Measurements from ENCODE around the gene VPS37C. TPM values are rescaled to one million over a fixed set of nuclear protein-coding genes. Genes with fewer than 3 reads are reported as not detected.

The VPS37C gene
- total and polyA plus RNA-seq, 2 donors from 2014 or later: 13.9 to 31.8 TPM

DNA sequence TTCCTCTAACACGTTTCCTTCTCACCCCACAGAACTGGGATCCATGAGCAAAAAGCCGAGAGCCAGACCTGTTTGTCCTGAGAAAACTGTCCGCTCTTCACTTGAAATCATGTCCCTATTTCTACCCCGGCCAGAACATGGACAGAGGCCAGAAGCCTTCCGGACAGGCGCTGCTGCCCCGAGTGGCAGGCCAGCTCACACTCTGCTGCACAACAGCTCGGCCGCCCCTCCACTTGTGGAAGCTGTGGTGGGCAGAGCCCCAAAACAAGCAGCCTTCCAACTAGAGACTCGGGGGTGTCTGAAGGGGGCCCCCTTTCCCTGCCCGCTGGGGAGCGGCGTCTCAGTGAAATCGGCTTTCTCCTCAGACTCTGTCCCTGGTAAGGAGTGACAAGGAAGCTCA, 35.0 kb downstream of the VPS37C start:
- DNase-seq (peak in 2 of 5 donors; percentile 43 to 57), FAIRE-seq (no peak)
- H3K9me3 ChIP-seq (ENCODE audit: control insufficient read depth in 2 of 3, insufficient read depth in 1 of 3, low read length in 3 of 3): no peaks in the 10 kb centered on the region
- H3K27ac ChIP-seq (ENCODE audit: low read depth in 2 of 2, low read length in 2 of 2): no peak overlapping the region
- no peak overlapping the region for H3K9ac ChIP-seq (ENCODE audit: low read length in 3 of 3)
- H3K27me3 ChIP-seq (ENCODE audit: control insufficient read depth, insufficient read depth, low read length): no peaks in the 10 kb centered on the region
- H3K4me3 ChIP-seq (ENCODE audit: low read length in 3 of 3): no peak overlapping the region
- no peaks in the 10 kb centered on the region for H3K36me3 ChIP-seq (ENCODE audit: control insufficient read depth in 2 of 3, insufficient read depth in 3 of 3, low read length in 3 of 3)
- intact Hi-C loops (cut with DNase I): no loop called here
- H3K4me1 ChIP-seq (ENCODE audit: control insufficient read depth in 2 of 3, insufficient read depth in 2 of 3, low read depth in 1 of 3, low read length in 3 of 3): peaks cover 0 to 13% (median 0%) of the 10 kb centered on the region in 3 donors
- TF ChIP-seq, protein P1, sequence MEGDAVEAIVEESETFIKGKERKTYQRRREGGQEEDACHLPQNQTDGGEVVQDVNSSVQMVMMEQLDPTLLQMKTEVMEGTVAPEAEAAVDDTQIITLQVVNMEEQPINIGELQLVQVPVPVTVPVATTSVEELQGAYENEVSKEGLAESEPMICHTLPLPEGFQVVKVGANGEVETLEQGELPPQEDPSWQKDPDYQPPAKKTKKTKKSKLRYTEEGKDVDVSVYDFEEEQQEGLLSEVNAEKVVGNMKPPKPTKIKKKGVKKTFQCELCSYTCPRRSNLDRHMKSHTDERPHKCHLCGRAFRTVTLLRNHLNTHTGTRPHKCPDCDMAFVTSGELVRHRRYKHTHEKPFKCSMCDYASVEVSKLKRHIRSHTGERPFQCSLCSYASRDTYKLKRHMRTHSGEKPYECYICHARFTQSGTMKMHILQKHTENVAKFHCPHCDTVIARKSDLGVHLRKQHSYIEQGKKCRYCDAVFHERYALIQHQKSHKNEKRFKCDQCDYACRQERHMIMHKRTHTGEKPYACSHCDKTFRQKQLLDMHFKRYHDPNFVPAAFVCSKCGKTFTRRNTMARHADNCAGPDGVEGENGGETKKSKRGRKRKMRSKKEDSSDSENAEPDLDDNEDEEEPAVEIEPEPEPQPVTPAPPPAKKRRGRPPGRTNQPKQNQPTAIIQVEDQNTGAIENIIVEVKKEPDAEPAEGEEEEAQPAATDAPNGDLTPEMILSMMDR (IDR thresholded peaks at IDR 0.05; ENCODE audit: borderline replicate concordance, extremely low read depth, insufficient read depth): no peak

DNA sequence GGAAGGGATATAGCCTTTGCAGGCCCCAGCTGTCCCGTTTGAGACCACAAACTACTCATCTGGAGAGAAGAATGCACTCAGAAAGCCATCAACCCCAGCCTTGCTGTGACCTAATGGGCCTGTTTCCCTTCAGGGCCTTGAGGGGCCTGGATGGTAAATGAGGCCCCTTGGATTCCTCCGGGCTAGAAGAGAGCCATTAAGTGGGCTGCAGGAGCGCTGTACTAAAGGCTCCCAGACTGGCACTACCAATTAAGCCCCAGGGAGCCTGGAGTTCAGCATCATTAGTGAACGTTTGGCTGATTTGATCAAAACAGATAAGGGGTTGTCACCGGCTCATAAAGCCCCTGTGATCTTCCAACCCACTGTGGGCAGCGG, 35.9 kb downstream of the VPS37C start:
- TF ChIP-seq, protein P1 (IDR thresholded peaks at IDR 0.05; ENCODE audit: borderline replicate concordance, extremely low read depth, insufficient read depth): no peak
- peak; percentile 12 to 61 (median 55) for DNase-seq
- intact Hi-C loops (cut with DNase I): no loop called here
- Histone ChIP-seq H3K27me3 (ENCODE audit: control insufficient read depth, insufficient read depth, low read length) (no peaks in the 10 kb centered on the region), H3K27ac (ENCODE audit: low read depth in 2 of 2, low read length in 2 of 2) (no peak overlapping the region), H3K9ac (ENCODE audit: low read length in 3 of 3) (no peak overlapping the region), H3K4me3 (ENCODE audit: low read length in 3 of 3) (no peak overlapping the region), H3K4me1 (ENCODE audit: control insufficient read depth in 2 of 3, insufficient read depth in 2 of 3, low read depth in 1 of 3, low read length in 3 of 3) (peaks cover 0 to 11% (median 0%) of the 10 kb centered on the region in 3 donors), H3K36me3 (ENCODE audit: control insufficient read depth in 2 of 3, insufficient read depth in 3 of 3, low read length in 3 of 3) (no peaks in the 10 kb centered on the region), H3K9me3 (ENCODE audit: control insufficient read depth in 2 of 3, insufficient read depth in 1 of 3, low read length in 3 of 3) (no peaks in the 10 kb centered on the region)
- no peak for FAIRE-seq

DNA sequence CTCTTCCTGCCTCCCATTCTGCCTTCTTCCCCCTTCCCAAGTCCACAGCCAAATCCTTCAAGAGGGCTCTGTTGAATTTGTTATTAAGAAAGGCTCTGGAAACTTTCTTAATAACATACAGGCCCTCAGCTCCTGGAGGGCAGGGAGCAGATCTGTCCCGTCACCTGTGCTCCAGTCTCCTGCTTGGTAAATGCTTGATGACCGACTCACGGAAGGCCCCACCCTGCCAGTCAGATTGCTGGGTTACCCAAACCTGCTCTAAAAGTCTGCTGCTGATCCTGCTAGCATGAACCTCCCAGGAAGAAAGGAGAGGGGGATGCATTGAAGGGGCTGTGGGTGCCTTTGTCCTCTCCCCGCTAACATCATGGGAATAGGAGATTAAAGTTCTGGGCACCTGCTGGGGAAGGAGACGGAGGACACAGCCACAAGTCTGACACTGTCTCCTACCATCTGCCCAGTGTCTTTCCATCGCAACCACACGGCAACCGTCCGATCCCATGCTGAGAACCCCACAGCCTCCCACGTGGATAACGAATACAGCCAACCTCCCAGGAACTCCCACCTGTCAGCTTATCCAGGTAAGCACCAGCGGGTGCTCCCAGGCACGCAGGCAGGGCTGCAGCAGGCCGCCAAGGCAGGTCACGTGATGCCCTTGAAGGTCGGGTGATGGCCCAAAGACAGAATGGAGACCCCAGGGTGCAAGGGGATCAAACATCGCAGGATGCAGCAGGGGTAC, 36.5 kb downstream of the VPS37C start:
- Histone ChIP-seq H3K4me3 (ENCODE audit: low read length in 3 of 3) (no peak overlapping the region), H3K9me3 (ENCODE audit: control insufficient read depth in 2 of 3, insufficient read depth in 1 of 3, low read length in 3 of 3) (no peaks in the 10 kb centered on the region), H3K4me1 (ENCODE audit: control insufficient read depth in 2 of 3, insufficient read depth in 2 of 3, low read depth in 1 of 3, low read length in 3 of 3) (peaks cover 0 to 6% (median 0%) of the 10 kb centered on the region in 3 donors), H3K36me3 (ENCODE audit: control insufficient read depth in 2 of 3, insufficient read depth in 3 of 3, low read length in 3 of 3) (no peaks in the 10 kb centered on the region), H3K27me3 (ENCODE audit: control insufficient read depth, insufficient read depth, low read length) (no peaks in the 10 kb centered on the region), H3K9ac (ENCODE audit: low read length in 3 of 3) (no peak overlapping the region), H3K27ac (ENCODE audit: low read depth in 2 of 2, low read length in 2 of 2) (no peak overlapping the region)
- intact Hi-C loops (cut with DNase I): no loop called here
- no peak for FAIRE-seq
- DNase-seq: peak in 2 of 5 donors; percentile 20 to 59
- TF ChIP-seq, protein P1 (IDR thresholded peaks at IDR 0.05; ENCODE audit: borderline replicate concordance, extremely low read depth, insufficient read depth): no peak

Data from kidney (tissue), 14 donors.